ENCODE results near the gene NFKBIZ. TPM values are rescaled to one million over a fixed set of nuclear protein-coding genes. Genes with fewer than 3 reads are reported as not detected.

The NFKBIZ gene
- polyA plus RNA-seq, 1 of the 3 experiments (the other 2 are of a cell fraction): 59.9 TPM

- CTCF ChIA-PET: interaction anchor here (0.7 to 2.3 kb wide), 4 partner anchors 9 to 713 kb away, joined by 3 to 10 read pairs (median 4); no protein-coding TSS in a partner anchor
- H3F3A ChIP-seq (replicated peaks; ENCODE audit: insufficient read depth): peaks cover 13% of the 10 kb centered on the region
- H3K9me3 ChIP-seq: no peaks in the 10 kb centered on the region
- DNase-seq: no peak
- H3K9me2 ChIP-seq: no peaks in the 10 kb centered on the region
- no peaks in the 10 kb centered on the region for H4K20me1 ChIP-seq (ENCODE audit: insufficient read depth)
- 89% methylated on average over 5 of the region's 5 CpGs for WGBS (ENCODE audit: low lambda C conversion rate)
- no peaks in the 10 kb centered on the region for H3K27me3 ChIP-seq (ENCODE audit: insufficient read depth)
- no peaks in the 10 kb centered on the region; the same call in 1 of the 2 replicates for H3K79me2 ChIP-seq (ENCODE audit: insufficient read depth)
- H2AFZ ChIP-seq (ENCODE audit: low read depth): no peak overlapping the region
- TF ChIP-seq POLR2AphosphoS5 (IDR thresholded peaks at IDR 0.05; ENCODE audit: low read depth, low read length) (no peak), PBX3 (IDR thresholded peaks at IDR 0.05) (0 out of 2 replicates have a peak, but pooled peaks have one; percentile 7)
- peaks cover 23 to 27% of the 10 kb centered on the region in 2 experiments for H3K36me3 ChIP-seq (replicated peaks in 1 of 2; ENCODE audit: control insufficient read depth in 1 of 2, insufficient read depth in 2 of 2, low read length in 1 of 2)
- POLR2A ChIA-PET: no interaction called here
- no peak overlapping the region for H3K27ac ChIP-seq (ENCODE audit: low read depth in 2 of 2, low read length in 1 of 2)
- no peak overlapping the region for H3K4me2 ChIP-seq
- H3K4me3 ChIP-seq (ENCODE audit: low read depth in 2 of 2, low read length in 1 of 2): no peak overlapping the region
- H3K4me1 ChIP-seq (ENCODE audit: control insufficient read depth in 1 of 2, insufficient read depth in 2 of 2, low read depth in 1 of 2, low read length in 1 of 2): peaks cover 2 to 16% of the 10 kb centered on the region in 2 experiments; a peak in 3 of 4 replicates
- no peak overlapping the region for H3K9ac ChIP-seq
These were observed 25.8 kb upstream of the NFKBIZ start for GRCh38 chr3:101823525-101823924.

- Histone ChIP-seq H3K27me3 (ENCODE audit: insufficient read depth) (no peaks in the 10 kb centered on the region), H3K36me3 (replicated peaks in 1 of 2; ENCODE audit: control insufficient read depth in 1 of 2, insufficient read depth in 2 of 2, low read length in 1 of 2) (peaks cover 15 to 20% of the 10 kb centered on the region in 2 experiments), H4K20me1 (ENCODE audit: insufficient read depth) (no peaks in the 10 kb centered on the region), H3F3A (replicated peaks; ENCODE audit: insufficient read depth) (peaks cover 17% of the 10 kb centered on the region), H3K4me1 (ENCODE audit: control insufficient read depth in 1 of 2, insufficient read depth in 2 of 2, low read depth in 1 of 2, low read length in 1 of 2) (peaks cover 6 to 16% of the 10 kb centered on the region in 2 experiments), H3K9ac (no peak overlapping the region), H3K4me3 (ENCODE audit: low read depth in 2 of 2, low read length in 1 of 2) (no peak overlapping the region), H3K9me2 (no peaks in the 10 kb centered on the region), H3K9me3 (no peaks in the 10 kb centered on the region), H3K79me2 (ENCODE audit: insufficient read depth) (peaks cover 7% of the 10 kb centered on the region; the same call in 1 of the 2 replicates), H2AFZ (ENCODE audit: low read depth) (no peak overlapping the region), H3K27ac (ENCODE audit: low read depth in 2 of 2, low read length in 1 of 2) (no peak overlapping the region), H3K4me2 (no peak overlapping the region)
- CTCF ChIA-PET: interaction anchor here (1.0 to 1.9 kb wide), 3 partner anchors 10 to 401 kb away, joined by 4 to 7 read pairs (median 6); no protein-coding TSS in a partner anchor
- POLR2A ChIA-PET: no interaction called here
- 84% methylated on average over 3 of the region's 3 CpGs for WGBS (ENCODE audit: low lambda C conversion rate)
- no peak for TF ChIP-seq MXI1 (IDR thresholded peaks at IDR 0.05; ENCODE audit: low read depth, low read length)
- no peak for TF ChIP-seq EZH2phosphoT487 (IDR thresholded peaks at IDR 0.05; ENCODE audit: borderline replicate concordance, low read depth)
- no peak for TF ChIP-seq SMC3 (IDR thresholded peaks at IDR 0.05; ENCODE audit: low read depth, low read length)
- no peak for TF ChIP-seq YY1 (IDR thresholded peaks at IDR 0.05; ENCODE audit: low read depth)
- TF ChIP-seq TEAD4 (IDR thresholded peaks at IDR 0.05; ENCODE audit: borderline replicate concordance, insufficient read depth): no peak
- DNase-seq: no peak
These were observed 24.6 kb upstream of the NFKBIZ start for GRCh38 chr3:101824702-101825101.

- H3K36me3 ChIP-seq (replicated peaks in 1 of 2; ENCODE audit: control insufficient read depth in 1 of 2, insufficient read depth in 2 of 2, low read length in 1 of 2): peaks cover 9 to 13% of the 10 kb centered on the region in 2 experiments
- no peak overlapping the region for H2AFZ ChIP-seq (ENCODE audit: low read depth)
- H3K4me2 ChIP-seq: no peak overlapping the region
- no peak overlapping the region for H3K4me3 ChIP-seq (ENCODE audit: low read depth in 2 of 2, low read length in 1 of 2)
- ChIA-PET POLR2A (no interaction called here), CTCF (interaction anchor here (1.1 to 1.3 kb wide), 2 partner anchors 23 to 403 kb away, joined by 3 to 4 read pairs; no protein-coding TSS in a partner anchor)
- H4K20me1 ChIP-seq (ENCODE audit: insufficient read depth): no peaks in the 10 kb centered on the region
- H3K27me3 ChIP-seq (ENCODE audit: insufficient read depth): no peaks in the 10 kb centered on the region
- no peak for DNase-seq
- peaks cover 17% of the 10 kb centered on the region for H3F3A ChIP-seq (replicated peaks; ENCODE audit: insufficient read depth)
- whole genome bisulfite sequencing (ENCODE audit: low lambda C conversion rate): 72% methylated on average over 2 of the region's 2 CpGs
- peaks cover 6 to 16% of the 10 kb centered on the region in 2 experiments for H3K4me1 ChIP-seq (ENCODE audit: control insufficient read depth in 1 of 2, insufficient read depth in 2 of 2, low read depth in 1 of 2, low read length in 1 of 2)
- TF ChIP-seq ELF1 (IDR thresholded peaks at IDR 0.05): no peak
- no peak for TF ChIP-seq MAX (IDR thresholded peaks at IDR 0.05; ENCODE audit: low read depth)
- no peak for TF ChIP-seq RFX5 (IDR thresholded peaks at IDR 0.05; ENCODE audit: low read length)
- no peak for TF ChIP-seq JUND (IDR thresholded peaks at IDR 0.05)
- TF ChIP-seq FOXM1 (IDR thresholded peaks at IDR 0.05; ENCODE audit: low read depth): no peak
- peak; percentile 20; the same call in 1 of the 2 replicates for TF ChIP-seq PBX3 (IDR thresholded peaks at IDR 0.05)
- H3K9me3 ChIP-seq: no peaks in the 10 kb centered on the region
- no peaks in the 10 kb centered on the region for H3K9me2 ChIP-seq
- no peak overlapping the region for H3K9ac ChIP-seq
- H3K27ac ChIP-seq (ENCODE audit: low read depth in 2 of 2, low read length in 1 of 2): peak overlapping the region; percentile 40 to 88
- peaks cover 11% of the 10 kb centered on the region; the same call in 1 of the 2 replicates for H3K79me2 ChIP-seq (ENCODE audit: insufficient read depth)
These were observed 23.3 kb upstream of the NFKBIZ start for GRCh38 chr3:101825904-101826445.

Measured in SK-N-SH (cell line).